ENCODE measurements around the gene LAMC2.

DNA sequence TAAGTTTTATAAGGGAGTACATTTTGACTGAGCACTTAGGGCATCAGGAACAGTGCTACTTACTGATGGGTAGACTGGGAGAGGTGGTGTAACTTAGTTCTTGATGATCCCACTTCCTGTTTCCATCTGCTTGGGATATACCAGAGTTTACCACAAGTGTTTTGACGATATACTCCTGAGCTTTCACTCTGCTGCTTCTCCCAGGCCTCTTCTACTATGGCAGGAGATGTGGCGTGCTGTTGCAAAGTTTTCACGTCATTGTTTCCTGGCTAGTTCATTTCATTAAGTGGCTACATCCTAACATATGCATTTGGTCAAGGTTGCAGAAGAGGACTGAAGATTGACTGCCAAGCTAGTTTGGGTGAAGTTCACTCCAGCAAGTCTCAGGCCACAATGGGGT, 41.3 kb upstream of the LAMC2 start:
- TF ChIP-seq CTCF (conservative IDR thresholded peaks at IDR 0.05 in 1 of 2, IDR thresholded peaks at IDR 0.05 in 1 of 2; ENCODE audit: low read depth in 1 of 2, low read length in 2 of 2) (no peak), EZH2 (IDR thresholded peaks at IDR 0.05; ENCODE audit: low read length, missing control alignments) (no peak)
